ENCODE results near the gene SPRN. TPM values are rescaled to one million over a fixed set of nuclear protein-coding genes. Genes with fewer than 3 reads are reported as not detected.

SPRN gene
- total and polyA plus RNA-seq, 7 donors: under 0.01 to 1.1 (median 0.41) TPM; not detected in 2

- DNase-seq: no peak
- no peaks in the 10 kb centered on the region for H3K27me3 ChIP-seq
- H3K36me3 ChIP-seq: peaks cover 19 to 79% (median 29%) of the 10 kb centered on the region in 4 donors
- H3K27ac ChIP-seq: no peak overlapping the region
- no peak for TF ChIP-seq POLR2AphosphoS5 (IDR thresholded peaks at IDR 0.05)
- TF ChIP-seq, protein P1, sequence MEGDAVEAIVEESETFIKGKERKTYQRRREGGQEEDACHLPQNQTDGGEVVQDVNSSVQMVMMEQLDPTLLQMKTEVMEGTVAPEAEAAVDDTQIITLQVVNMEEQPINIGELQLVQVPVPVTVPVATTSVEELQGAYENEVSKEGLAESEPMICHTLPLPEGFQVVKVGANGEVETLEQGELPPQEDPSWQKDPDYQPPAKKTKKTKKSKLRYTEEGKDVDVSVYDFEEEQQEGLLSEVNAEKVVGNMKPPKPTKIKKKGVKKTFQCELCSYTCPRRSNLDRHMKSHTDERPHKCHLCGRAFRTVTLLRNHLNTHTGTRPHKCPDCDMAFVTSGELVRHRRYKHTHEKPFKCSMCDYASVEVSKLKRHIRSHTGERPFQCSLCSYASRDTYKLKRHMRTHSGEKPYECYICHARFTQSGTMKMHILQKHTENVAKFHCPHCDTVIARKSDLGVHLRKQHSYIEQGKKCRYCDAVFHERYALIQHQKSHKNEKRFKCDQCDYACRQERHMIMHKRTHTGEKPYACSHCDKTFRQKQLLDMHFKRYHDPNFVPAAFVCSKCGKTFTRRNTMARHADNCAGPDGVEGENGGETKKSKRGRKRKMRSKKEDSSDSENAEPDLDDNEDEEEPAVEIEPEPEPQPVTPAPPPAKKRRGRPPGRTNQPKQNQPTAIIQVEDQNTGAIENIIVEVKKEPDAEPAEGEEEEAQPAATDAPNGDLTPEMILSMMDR (IDR thresholded peaks at IDR 0.05): no peak
- TF ChIP-seq POLR2A (IDR thresholded peaks at IDR 0.05): no peak
- no peak for TF ChIP-seq EP300 (IDR thresholded peaks at IDR 0.05)
- H3K4me1 ChIP-seq: no peaks in the 10 kb centered on the region
- H3K9me3 ChIP-seq: no peaks in the 10 kb centered on the region
- WGBS, 2 donors: 95% methylated on average over 5 of the region's 5 CpGs
- intact Hi-C loops (cut with DNase I): no loop called here
- H3K4me3 ChIP-seq: no peak overlapping the region
These were observed 20.6 kb downstream of the SPRN start for GRCh38 chr10:133403784-133404183.

- no peaks in the 10 kb centered on the region for H3K9me3 ChIP-seq
- H3K4me3 ChIP-seq: no peak overlapping the region
- WGBS, 2 donors: 87 to 89% methylated on average over 16 of the region's 16 CpGs
- H3K36me3 ChIP-seq: peaks cover 21 to 79% (median 31%) of the 10 kb centered on the region in 4 donors
- no peaks in the 10 kb centered on the region for H3K27me3 ChIP-seq
- intact Hi-C loops (cut with DNase I): no loop called here
- H3K4me1 ChIP-seq: no peaks in the 10 kb centered on the region
- no peak for TF ChIP-seq POLR2AphosphoS5 (IDR thresholded peaks at IDR 0.05)
- TF ChIP-seq, protein P1 (IDR thresholded peaks at IDR 0.05): no peak
- TF ChIP-seq EP300 (IDR thresholded peaks at IDR 0.05): no peak
- TF ChIP-seq POLR2A (IDR thresholded peaks at IDR 0.05): no peak
- no peak overlapping the region for H3K27ac ChIP-seq
- no peak for DNase-seq
These were observed 21.1 kb downstream of the SPRN start for GRCh38 chr10:133403359-133403758.

GRCh38 chr10:133401981-133402725, 22.3 kb downstream of the SPRN start:
- peaks cover 15 to 82% (median 30%) of the 10 kb centered on the region in 4 donors for H3K36me3 ChIP-seq
- TF ChIP-seq, protein P1 (IDR thresholded peaks at IDR 0.05): no peak
- no peak for TF ChIP-seq EP300 (IDR thresholded peaks at IDR 0.05)
- no peak for TF ChIP-seq POLR2A (IDR thresholded peaks at IDR 0.05)
- no peak for TF ChIP-seq POLR2AphosphoS5 (IDR thresholded peaks at IDR 0.05)
- peak; percentile 46 for DNase-seq
- no peaks in the 10 kb centered on the region for H3K27me3 ChIP-seq
- 96 to 97% methylated on average over 21 of the region's 21 CpGs for WGBS, 2 donors
- intact Hi-C loops (cut with DNase I): no loop called here
- no peaks in the 10 kb centered on the region for H3K4me1 ChIP-seq
- no peak overlapping the region for H3K27ac ChIP-seq
- no peak overlapping the region for H3K4me3 ChIP-seq
- no peaks in the 10 kb centered on the region for H3K9me3 ChIP-seq

- H3K4me1 ChIP-seq: no peaks in the 10 kb centered on the region
- no peak for TF ChIP-seq EP300 (IDR thresholded peaks at IDR 0.05)
- no peak for TF ChIP-seq POLR2A (IDR thresholded peaks at IDR 0.05)
- no peak for TF ChIP-seq POLR2AphosphoS5 (IDR thresholded peaks at IDR 0.05)
- TF ChIP-seq, protein P1 (IDR thresholded peaks at IDR 0.05): no peak
- H3K27ac ChIP-seq: no peak overlapping the region
- H3K4me3 ChIP-seq: no peak overlapping the region
- 92 to 94% methylated on average over 12 of the region's 12 CpGs for WGBS, 2 donors
- no peaks in the 10 kb centered on the region for H3K27me3 ChIP-seq
- intact Hi-C loops (cut with DNase I): no loop called here
- no peaks in the 10 kb centered on the region for H3K9me3 ChIP-seq
- DNase-seq: peak; percentile 58
- H3K36me3 ChIP-seq: peaks cover 15 to 89% (median 28%) of the 10 kb centered on the region in 4 donors
These were observed 22.9 kb downstream of the SPRN start for GRCh38 chr10:133401500-133401899.

Data from sigmoid colon (tissue), 7 donors.